H54 (cell line): ENCODE data around the gene SEMA7A.
"Not testable (repeated sequence)": the region's sequence is repeated elsewhere in the genome, so short reads cannot be mapped to it uniquely, and the experiment has no call there.

Source experiments
- DNase-seq: peaks from one replicate; pipeline ENCODE4 v3.0.0; 2011; ENCODE audit warnings: low spot score, mixed read lengths; ENCODE audit not compliant: insufficient read length
- FAIRE-seq: peaks from 3 replicates; lab custom pipeline; 2011; peaks lifted over from hg19 to GRCh38; lab: Jason Lieb, UNC
- POLR2A ChIP-seq: IDR thresholded peaks from 2 replicates; pipeline ENCODE4 v1.6.1; 2011; ENCODE audit warnings: low read depth, mild to moderate bottlenecking, low read length

The SEMA7A gene

GRCh38 chr15:74391582-74392450, 41.9 kb downstream of the SEMA7A start:
- DNase-seq, result no peak
- FAIRE-seq, result no peak
- TF ChIP-seq POLR2A, result no peak

- FAIRE-seq, result no peak
These were observed 43.0 kb downstream of the SEMA7A start for GRCh38 chr15:74390647-74391288.

DNA sequence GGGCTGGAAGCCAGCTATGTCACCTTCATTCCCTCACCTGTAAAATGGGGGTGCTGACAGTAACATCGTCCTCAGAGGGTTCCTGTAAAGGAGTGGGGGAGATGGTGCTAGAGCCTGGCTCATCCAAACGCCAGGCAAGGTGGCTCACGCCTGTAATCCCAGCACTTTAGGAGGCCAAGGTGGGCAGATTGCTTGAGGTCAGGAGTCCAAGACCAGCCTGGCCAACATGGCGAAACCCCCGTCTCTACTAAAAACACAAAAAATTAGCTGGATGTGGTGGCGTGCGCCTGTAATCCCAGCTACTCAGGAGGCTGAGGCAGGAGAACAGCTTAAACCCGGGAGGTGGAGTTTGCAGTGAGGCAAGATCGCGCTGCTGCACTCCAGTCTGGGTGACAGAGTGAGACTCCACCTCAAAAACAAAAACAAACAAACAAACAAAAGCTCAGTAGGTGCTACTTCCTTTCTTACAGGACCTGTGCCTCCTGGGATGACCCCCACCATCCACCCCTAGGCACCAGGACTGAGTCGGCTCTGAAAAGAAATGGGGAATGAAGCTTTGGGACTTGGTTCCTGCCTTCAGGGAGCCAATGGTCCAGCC, 43.6 kb downstream of the SEMA7A start:
- not testable (repeated sequence) for DNase-seq, FAIRE-seq

More at GRCh38 chr15:74390647-74391288, 43.0 kb downstream of the SEMA7A start:
- TF ChIP-seq POLR2A, result no peak
- no peak for DNase-seq

DNA sequence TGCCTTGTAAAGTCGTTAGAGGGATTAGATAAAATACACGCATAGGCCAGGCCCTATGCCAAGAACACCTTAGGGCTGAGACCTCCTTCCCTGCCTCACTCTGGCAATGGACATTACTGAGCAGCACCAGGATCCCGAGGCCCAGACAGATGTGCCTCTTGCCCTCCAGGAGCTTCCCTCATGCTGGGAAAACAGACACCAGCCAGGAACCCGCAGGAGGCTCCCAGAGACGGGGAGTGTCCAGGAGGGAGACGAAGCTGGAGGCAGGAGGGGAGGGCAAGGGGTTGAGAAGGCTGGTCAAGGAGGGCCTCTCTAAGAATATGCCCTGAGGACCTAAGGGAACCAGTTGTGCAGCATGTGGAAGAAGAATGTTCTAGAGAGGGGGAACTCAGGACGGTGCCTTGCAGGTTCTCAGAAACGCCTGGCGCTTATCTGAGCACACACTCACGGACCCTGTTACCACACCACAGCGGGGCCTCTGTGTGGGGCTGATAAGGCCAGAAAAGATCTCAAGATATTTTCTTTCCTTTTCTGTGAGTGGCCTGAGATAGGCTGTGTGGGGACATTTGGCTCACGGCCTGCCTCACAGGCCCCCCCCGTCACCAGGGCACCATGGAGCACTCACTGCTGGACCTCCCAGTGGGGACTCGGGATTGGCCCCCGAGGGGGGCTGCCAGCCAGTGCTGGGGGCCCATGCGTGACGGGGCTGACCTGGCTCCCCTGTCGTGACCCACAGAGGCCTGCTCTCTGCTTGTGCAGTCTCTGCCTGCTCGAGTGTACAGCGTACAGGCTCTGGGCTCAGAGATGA, 44.3 kb downstream of the SEMA7A start:
- no peak for TF ChIP-seq POLR2A
- FAIRE-seq, result no peak
- DNase-seq, result no peak

DNA sequence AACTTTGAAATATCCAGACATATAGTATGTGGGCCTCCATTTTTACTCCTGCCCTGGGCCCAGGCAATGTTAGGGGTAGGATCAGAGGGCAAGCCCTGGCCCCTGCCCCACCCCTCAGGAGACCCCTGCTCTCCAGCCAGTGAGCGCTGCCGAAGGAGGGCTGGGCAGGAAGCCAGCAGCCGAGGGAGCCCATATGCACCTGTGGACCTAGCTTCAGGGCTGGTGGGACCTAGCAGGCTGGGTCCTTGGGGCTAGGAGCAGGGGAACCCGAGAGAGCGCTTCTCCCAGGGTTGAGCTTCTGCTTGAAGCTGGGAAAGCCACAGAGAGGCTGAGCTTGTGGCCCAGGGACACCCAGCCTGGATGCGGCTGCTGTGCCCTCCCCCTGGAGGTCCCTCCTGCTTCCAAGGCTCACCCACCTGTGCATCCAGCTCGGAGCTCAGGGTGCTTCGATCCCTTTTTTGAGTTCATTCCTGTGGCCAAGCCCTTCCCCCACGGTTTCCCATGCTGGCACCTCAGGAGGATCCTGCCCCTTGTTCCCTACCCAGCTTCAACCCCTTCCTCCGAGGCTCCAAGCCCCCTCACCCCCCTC, 45.3 kb downstream of the SEMA7A start:
- TF ChIP-seq POLR2A, result no peak
- no peak for DNase-seq
- FAIRE-seq, result no peak

DNA sequence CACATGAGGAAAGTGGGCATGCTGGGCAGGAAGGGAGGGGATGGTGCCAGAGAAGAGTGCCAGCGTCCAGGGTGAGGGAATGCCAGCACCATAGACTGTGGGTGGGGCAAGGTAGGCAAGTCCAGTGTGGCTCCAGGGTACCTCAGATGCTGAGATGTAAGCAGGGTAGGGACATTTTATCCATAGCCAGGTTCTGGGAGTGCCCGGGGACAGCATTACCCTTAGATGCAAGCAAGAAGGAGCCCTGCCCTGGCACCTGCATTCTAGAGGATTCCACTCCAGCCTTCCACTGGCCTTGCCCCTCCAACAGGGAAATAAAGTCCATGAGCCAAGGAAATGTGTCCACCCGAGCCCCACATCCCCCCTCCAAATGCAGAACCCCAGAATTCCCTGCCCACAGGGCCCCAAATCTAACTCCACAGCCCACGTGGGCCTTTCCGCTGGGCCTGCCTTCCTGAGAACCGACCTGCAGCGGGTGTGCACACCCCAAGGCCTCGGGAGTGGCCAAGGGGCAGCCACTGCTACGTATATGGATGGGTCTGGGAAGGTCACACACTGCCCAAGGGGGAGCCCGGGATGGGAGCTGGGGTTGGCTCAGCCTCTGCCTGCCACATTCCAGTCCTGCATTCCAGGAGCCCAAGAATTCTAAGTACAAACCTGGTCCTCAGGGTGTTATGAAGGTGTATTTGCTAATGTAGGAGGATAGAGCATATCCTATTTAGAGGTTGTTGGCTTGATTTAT, 46.0 kb downstream of the SEMA7A start:
- DNase-seq (no peak), FAIRE-seq (no peak)
- TF ChIP-seq POLR2A, result no peak

- DNase-seq, result no peak
- TF ChIP-seq POLR2A, result no peak
- FAIRE-seq, result no peak
These were observed 46.6 kb downstream of the SEMA7A start for GRCh38 chr15:74387141-74387541.

- TF ChIP-seq POLR2A, result no peak
- DNase-seq (no peak), FAIRE-seq (no peak)
These were observed 47.1 kb downstream of the SEMA7A start for GRCh38 chr15:74386496-74387140.

DNA sequence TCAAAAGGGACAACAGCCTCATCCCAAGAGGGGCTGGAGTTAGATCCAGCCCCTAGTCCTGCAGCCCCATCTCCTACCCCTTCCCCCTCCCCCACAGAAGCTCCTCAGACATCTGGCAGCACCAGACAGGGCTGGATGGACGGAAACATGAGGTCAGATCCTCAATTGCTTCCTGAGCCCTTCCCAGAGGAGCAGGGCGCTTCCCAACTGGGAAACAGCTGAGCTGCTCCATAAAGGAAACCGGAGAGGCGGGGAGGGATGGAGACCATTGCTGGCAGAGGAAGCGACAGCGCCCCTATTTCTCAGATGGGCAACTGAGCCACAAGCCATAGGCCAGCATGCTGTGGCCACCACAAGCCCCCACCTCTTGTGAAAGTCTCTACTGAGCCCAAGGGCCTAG, 48.0 kb downstream of the SEMA7A start:
- no peak for FAIRE-seq
- DNase-seq, result no peak
- TF ChIP-seq POLR2A, result no peak

DNA sequence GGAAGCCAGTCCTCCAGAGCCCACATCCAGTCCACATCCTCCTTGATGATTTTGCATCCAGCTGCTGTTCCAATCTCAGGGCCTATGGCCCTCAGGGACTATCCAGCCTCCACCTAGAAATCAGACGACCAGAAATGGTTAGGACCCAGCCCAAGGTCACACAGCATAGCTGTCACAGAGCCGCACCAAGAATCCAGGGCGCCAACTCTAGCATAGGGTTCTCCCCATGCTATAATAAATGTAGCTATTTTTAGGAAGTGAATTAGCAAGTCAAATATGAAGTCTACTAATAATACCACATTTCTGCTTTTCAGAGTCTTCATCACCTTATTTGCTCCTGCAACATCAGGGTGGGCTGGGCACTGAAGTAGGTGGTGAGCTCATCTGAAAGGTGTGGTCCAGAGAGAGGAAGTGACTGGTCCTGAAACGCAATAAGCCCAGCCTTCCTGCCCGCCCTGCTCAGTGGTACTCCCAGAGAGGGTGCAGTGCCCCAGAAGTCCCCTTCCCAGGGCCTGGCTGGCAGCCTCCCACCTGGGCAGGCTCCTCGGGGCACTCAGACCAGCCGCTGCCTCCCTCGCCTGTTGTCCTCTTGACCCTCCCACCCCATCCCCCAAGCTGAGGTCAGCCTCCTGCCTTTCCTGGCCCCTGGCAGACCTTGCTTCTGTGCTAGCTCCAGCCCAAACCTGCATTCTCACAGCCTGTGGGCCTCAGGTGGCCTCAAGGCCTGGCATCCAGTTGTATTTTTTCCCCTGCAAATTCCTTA, 48.7 kb downstream of the SEMA7A start:
- no peak for FAIRE-seq
- peak; percentile 60 for DNase-seq
- no peak for TF ChIP-seq POLR2A

- FAIRE-seq (no peak), DNase-seq (no peak)
- no peak for TF ChIP-seq POLR2A
These were observed 49.2 kb downstream of the SEMA7A start for GRCh38 chr15:74384566-74384880.
